Activated T-cell treated with anti-CD3 and anti-CD28 coated beads, Interleukin-2, amount 50 U/mL, for 72 hours (primary cell): ENCODE measurements around the gene CCNQ. TPM values are rescaled to one million over a fixed set of nuclear protein-coding genes. Genes with fewer than 3 reads are reported as not detected.

Experiments used
- ATAC-seq, 2 donors: fragments of 150-1000 bp; cut with Tn5 transposase; replicated peaks in 1 of 2; 2 replicates each; pipeline ENCODE4 v1.10.0; 2021; ENCODE audit warnings: moderate library complexity in 2 of 2, mild to moderate bottlenecking in 1 of 2
- DNase-seq, 2 donors: peaks; one replicate each; pipeline ENCODE4 v3.0.0; 2021 to 2022; ENCODE audit warnings: mixed read lengths in 1 of 2
- H3K27ac Mint-ChIP-seq: one replicate; pipeline ENCODE4 v1.8.0; 2022; ENCODE audit warnings: mild to moderate bottlenecking, moderate library complexity, mixed read lengths
- H3K27me3 Mint-ChIP-seq: one replicate; pipeline ENCODE4 v1.8.0; 2022; ENCODE audit warnings: low read depth, mixed read lengths
- H3K36me3 Mint-ChIP-seq, 2 donors: one replicate each; pipeline ENCODE4 v1.8.0; 2022; ENCODE audit warnings: mixed read lengths in 2 of 2, mild to moderate bottlenecking in 1 of 2; ENCODE audit not compliant: insufficient read depth in 2 of 2
- H3K4me1 Mint-ChIP-seq: one replicate; pipeline ENCODE4 v1.8.0; 2022; ENCODE audit warnings: low read depth, mixed read lengths
- H3K4me3 Mint-ChIP-seq, 2 donors: one replicate each; pipeline ENCODE4 v1.8.0; 2022; ENCODE audit warnings: mild to moderate bottlenecking in 2 of 2, mixed read lengths in 2 of 2, moderate library complexity in 2 of 2
- H3K9me3 Mint-ChIP-seq, 2 donors: one replicate each; pipeline ENCODE4 v1.8.0; 2022; ENCODE audit warnings: mixed read lengths in 2 of 2
- total RNA-seq, 2 donors: library from RNA; stranded (reverse); gene quantifications; one replicate each; pipeline ENCODE4 v1.2.3, GENCODE V29; 2022

Gene CCNQ
- total RNA-seq, 2 donors from 2014 or later = 16.8 to 20.3 TPM

DNA sequence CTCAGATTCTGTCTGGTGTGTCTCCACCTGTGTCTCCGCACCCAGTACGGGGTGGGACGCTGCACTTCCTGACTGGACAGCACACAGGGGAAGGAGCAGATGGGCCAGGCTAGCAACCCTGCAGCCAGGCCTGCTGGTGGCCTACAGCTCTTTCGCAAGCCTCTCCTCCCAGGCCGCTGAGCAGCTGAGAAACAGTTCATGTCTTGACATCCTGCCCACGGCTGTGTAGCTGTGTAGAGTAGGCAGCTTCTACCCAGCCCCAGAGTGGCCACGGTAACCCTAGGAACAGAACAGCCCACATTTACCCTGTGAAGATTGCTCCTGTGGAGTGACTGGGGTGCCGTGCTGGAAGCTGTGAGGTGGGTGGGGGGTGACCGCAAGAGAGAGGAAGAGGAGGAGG, 38.9 kb downstream of the CCNQ start:
- Mint-ChIP-seq H3K27me3 (peaks cover 16% of the 10 kb centered on the region), H3K4me1 (no peaks in the 10 kb centered on the region), H3K9me3 (no peaks in the 10 kb centered on the region), H3K27ac (no peak overlapping the region), H3K4me3 (no peak overlapping the region), H3K36me3 (no peaks in the 10 kb centered on the region)
- DNase-seq (no peak), ATAC-seq (no peak)

DNA sequence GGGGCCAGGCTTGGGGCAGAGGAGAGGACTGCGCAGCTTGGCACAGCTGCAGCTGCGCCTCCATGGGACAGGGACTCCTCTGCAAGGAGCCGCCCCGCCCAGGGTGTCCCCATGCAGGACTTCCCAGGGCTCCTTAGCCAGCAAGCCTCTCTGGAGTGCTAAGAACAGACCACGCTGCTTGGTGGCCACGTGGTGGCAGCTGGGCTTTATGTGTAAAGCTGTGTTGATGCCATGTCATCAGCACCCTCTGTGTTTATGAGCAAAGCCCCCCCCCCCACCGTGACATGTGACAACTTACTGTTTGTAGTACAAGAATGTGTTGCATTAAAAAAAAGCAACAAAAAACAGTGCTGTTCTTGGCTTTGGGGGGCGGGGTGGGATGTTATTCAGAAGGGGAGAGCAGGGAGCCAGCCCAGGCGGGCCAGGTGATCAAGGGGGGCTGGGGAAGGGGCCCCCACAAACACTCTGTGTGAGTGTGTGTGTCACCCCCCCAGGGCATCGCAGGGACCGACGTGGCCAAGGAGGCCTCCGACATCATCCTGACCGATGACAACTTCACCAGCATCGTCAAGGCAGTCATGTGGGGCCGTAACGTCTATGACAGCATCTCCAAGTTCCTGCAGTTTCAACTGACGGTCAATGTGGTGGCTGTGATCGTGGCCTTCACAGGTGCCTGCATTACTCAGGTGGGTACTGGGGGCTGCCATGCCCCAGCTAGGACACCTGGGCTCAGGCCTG, 41.2 kb downstream of the CCNQ start:
- DNase-seq (no peak), ATAC-seq (no peak)
- Mint-ChIP-seq H3K27ac (no peak overlapping the region), H3K4me3 (no peak overlapping the region), H3K9me3 (no peaks in the 10 kb centered on the region), H3K27me3 (peaks cover 8% of the 10 kb centered on the region), H3K4me1 (no peaks in the 10 kb centered on the region), H3K36me3 (no peaks in the 10 kb centered on the region)

DNA sequence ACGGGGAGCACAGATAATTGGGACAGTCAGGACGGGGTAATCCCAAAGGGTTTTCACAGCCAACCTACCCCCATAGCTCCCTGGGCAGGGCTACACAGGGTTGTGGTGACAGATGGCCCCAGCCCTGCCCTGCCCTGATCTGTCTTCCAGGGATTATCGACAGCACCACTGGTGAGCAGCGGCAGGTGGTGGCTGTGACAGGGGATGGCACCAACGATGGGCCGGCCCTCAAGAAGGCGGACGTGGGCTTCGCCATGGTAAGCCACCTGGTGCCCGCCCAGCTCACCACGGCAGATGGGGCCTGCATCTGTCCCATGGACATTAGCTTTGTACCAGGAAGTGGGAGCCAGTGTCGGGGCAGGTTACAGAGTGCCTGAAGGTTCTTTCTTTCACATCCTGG, 42.2 kb downstream of the CCNQ start:
- Mint-ChIP-seq H3K36me3 (no peaks in the 10 kb centered on the region), H3K4me1 (no peaks in the 10 kb centered on the region), H3K27ac (no peak overlapping the region), H3K27me3 (peaks cover 16% of the 10 kb centered on the region), H3K4me3 (no peak overlapping the region), H3K9me3 (no peaks in the 10 kb centered on the region)
- ATAC-seq (no peak), DNase-seq (no peak)

DNA sequence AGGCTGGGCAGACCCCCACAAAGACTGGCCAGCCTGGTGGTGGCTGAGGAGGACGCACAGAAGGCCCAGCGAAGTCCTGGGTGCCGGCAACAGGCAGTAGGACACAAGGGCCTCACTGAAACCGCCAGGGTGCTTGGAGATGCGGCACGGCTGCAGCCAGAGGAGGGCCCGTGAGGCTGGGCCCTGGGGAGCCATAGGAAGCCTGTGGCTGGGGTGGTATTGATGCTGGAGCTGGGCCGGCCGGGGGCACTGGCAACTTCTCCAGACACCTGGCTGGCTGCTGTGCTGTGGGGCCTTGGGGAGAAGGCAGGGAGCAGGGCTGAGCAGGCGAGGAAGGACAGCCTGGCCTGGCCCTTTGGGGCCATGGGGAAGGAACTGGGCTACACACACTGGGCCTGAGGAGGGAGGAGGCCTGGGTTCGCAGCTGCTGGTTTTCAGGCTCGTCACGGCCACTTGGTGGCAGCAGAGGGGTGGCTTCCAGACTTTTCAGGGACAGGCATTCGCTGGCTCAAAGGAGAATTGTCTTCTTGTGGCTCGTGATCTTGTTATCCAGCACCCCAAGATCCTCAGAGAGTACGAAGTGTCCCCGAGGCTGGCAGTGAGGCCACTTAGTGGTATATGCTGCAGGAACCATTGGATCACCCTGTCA, 44.3 kb downstream of the CCNQ start:
- Mint-ChIP-seq H3K4me1 (no peaks in the 10 kb centered on the region), H3K27me3 (peaks cover 16% of the 10 kb centered on the region), H3K9me3 (no peaks in the 10 kb centered on the region), H3K4me3 (no peak overlapping the region), H3K36me3 (no peaks in the 10 kb centered on the region), H3K27ac (no peak overlapping the region)
- ATAC-seq (peak; percentile 55 to 75), DNase-seq (peak; percentile 53 to 59)

GRCh38 chrX:153551135-153551534, 47.8 kb downstream of the CCNQ start:
- Mint-ChIP-seq H3K27me3 (peaks cover 16% of the 10 kb centered on the region), H3K4me1 (no peaks in the 10 kb centered on the region), H3K27ac (no peak overlapping the region), H3K4me3 (no peak overlapping the region), H3K36me3 (no peaks in the 10 kb centered on the region), H3K9me3 (no peaks in the 10 kb centered on the region)
- ATAC-seq (no peak), DNase-seq (no peak)

DNA sequence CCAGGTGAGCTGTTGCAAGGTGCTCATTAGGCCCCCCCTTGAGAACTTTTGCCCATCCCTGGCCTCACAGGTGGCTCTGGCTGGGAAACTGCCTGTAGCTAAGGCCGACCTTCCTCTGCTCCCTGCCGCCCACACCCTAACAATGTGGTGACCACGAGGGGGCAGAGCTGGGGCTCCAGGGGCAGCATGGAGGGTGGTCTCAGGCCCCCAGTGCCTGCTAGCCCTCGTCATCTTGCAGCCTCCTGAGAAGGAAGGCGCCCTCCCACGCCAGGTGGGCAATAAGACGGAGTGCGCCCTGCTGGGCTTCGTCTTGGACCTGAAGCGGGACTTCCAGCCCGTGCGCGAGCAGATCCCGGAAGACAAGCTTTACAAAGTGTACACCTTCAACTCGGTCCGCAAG, 49.1 kb downstream of the CCNQ start:
- ATAC-seq = no peak
- Mint-ChIP-seq H3K9me3 (no peaks in the 10 kb centered on the region), H3K4me3 (no peak overlapping the region), H3K27me3 (peaks cover 8% of the 10 kb centered on the region), H3K4me1 (no peaks in the 10 kb centered on the region), H3K36me3 (no peaks in the 10 kb centered on the region), H3K27ac (no peak overlapping the region)
- no peak for DNase-seq

- H3K9me3 Mint-ChIP-seq = no peaks in the 10 kb centered on the region
- H3K36me3 Mint-ChIP-seq = no peaks in the 10 kb centered on the region
- DNase-seq = no peak
These were observed 49.7 kb downstream of the CCNQ start for GRCh38 chrX:153549231-153549630.

GRCh38 chrX:153547195-153547594, 51.7 kb downstream of the CCNQ start:
- H3K27ac Mint-ChIP-seq = no peak overlapping the region
- H3K9me3 Mint-ChIP-seq = no peaks in the 10 kb centered on the region

More at GRCh38 chrX:153549231-153549630, 49.7 kb downstream of the CCNQ start:
- Mint-ChIP-seq H3K27me3 (peaks cover 8% of the 10 kb centered on the region), H3K27ac (no peak overlapping the region), H3K4me1 (no peaks in the 10 kb centered on the region), H3K4me3 (no peak overlapping the region)
- no peak for ATAC-seq

GRCh38 chrX:153546386-153546785, 52.6 kb downstream of the CCNQ start:
- Mint-ChIP-seq H3K4me3 (no peak overlapping the region), H3K27me3 (no peaks in the 10 kb centered on the region), H3K27ac (no peak overlapping the region), H3K9me3 (no peaks in the 10 kb centered on the region), H3K36me3 (no peaks in the 10 kb centered on the region), H3K4me1 (no peaks in the 10 kb centered on the region)
- DNase-seq = no peak
- ATAC-seq = no peak

More at GRCh38 chrX:153547195-153547594, 51.7 kb downstream of the CCNQ start:
- DNase-seq = no peak
- no peaks in the 10 kb centered on the region for H3K36me3 Mint-ChIP-seq
- ATAC-seq = no peak
- no peaks in the 10 kb centered on the region for H3K4me1 Mint-ChIP-seq
- peaks cover 2% of the 10 kb centered on the region for H3K27me3 Mint-ChIP-seq
- no peak overlapping the region for H3K4me3 Mint-ChIP-seq

DNA sequence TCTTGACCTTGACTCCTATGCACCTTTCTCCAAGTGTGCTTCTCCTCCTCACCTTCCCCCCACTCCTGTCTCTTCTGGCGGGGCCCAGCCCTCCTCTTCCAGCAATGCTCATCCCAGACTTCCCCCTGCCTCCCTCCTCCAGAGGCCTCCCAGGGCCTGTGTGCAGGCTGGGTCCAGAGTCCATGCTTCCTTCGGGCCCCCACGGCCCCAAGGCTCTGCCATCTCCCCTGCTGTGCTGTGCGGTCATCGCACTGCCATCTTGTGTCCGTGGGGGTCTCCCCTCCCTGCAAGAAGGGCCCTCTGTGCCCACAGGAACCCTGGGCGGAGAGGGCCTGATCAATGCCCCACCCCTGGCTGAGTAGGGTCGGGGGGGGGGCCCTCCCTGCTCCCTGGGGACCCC, 54.2 kb downstream of the CCNQ start:
- H3K36me3 Mint-ChIP-seq = no peaks in the 10 kb centered on the region
- no peak overlapping the region for H3K4me3 Mint-ChIP-seq
- no peak for DNase-seq
- H3K9me3 Mint-ChIP-seq = no peaks in the 10 kb centered on the region
- ATAC-seq = no peak
- H3K4me1 Mint-ChIP-seq = no peaks in the 10 kb centered on the region
- H3K27ac Mint-ChIP-seq = no peak overlapping the region
- H3K27me3 Mint-ChIP-seq = no peaks in the 10 kb centered on the region

- Mint-ChIP-seq H3K27me3 (no peaks in the 10 kb centered on the region), H3K36me3 (no peaks in the 10 kb centered on the region), H3K9me3 (no peaks in the 10 kb centered on the region), H3K27ac (no peak overlapping the region), H3K4me3 (no peak overlapping the region), H3K4me1 (no peaks in the 10 kb centered on the region)
- ATAC-seq (no peak), DNase-seq (no peak)
These were observed 59.0 kb downstream of the CCNQ start for GRCh38 chrX:153539979-153540358.

DNA sequence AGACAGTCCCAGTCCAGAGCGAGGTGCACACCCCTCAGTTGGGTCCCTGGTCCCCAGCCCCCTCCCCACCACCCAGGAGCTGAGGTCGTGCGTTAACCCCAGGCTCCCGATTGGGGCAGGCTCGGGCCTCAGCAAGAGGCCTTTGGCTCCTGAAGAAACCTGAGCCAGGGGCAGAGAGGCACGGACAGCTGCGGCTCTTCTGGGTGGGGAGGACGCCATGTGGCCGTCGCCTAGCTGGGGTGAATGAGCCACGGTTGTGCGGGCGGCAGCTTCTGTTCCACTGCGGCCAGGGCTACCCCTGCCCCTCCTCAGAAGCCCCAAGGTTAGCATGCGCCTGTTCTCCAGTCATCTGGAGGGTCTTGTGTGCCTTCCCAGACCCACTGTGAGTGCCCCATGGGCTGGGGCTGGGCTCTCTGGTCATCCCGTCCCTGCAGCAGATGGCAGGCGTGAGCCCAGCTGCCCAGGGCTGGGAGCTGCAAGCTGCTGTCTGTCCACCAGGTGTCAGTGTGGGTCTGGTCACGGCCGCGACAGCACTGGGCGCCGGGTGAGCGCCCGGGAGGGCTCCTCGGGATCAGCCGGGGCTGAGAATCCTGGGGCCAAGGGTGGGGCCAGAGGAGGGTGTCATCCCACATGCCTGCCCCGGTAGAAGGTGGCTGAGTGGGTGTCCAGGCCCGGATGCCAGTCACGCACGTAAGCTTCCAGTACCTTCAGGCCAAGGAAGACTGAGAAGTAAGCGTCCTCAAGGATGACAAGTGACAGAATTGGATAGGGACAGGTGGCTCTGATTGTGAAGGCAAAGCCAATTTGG, 59.6 kb downstream of the CCNQ start:
- Mint-ChIP-seq H3K4me1 (no peaks in the 10 kb centered on the region), H3K9me3 (no peaks in the 10 kb centered on the region), H3K27ac (no peak overlapping the region), H3K27me3 (no peaks in the 10 kb centered on the region), H3K36me3 (no peaks in the 10 kb centered on the region), H3K4me3 (no peak overlapping the region)
- peak; percentile 66 for DNase-seq
- peak; percentile 82 to 86 for ATAC-seq

DNA sequence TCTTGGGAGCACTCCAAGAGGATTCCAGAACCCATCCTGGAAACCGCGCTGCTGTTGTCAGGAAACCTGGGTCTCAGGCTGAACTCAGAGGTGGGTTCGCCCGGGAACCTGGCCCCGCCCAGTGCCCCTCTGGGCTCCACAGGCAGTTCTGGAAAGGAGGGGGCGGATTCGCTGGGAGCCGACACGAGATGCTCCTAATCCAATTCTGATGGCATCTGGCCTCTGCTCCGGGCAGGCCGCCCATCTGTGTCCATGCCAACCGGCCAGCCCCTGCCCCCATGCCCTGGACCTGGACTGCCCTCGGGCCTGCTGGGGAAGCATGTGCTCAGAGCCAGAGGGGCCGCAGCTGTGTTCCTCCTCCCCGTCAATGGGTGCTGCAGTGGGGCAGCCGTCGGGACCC, 60.5 kb downstream of the CCNQ start:
- ATAC-seq (no peak), DNase-seq (no peak)
- no peak overlapping the region for H3K4me3 Mint-ChIP-seq
- no peaks in the 10 kb centered on the region for H3K27me3 Mint-ChIP-seq
- H3K4me1 Mint-ChIP-seq = no peaks in the 10 kb centered on the region
- no peaks in the 10 kb centered on the region for H3K36me3 Mint-ChIP-seq
- no peak overlapping the region for H3K27ac Mint-ChIP-seq
- H3K9me3 Mint-ChIP-seq = no peaks in the 10 kb centered on the region
